Lower leg skin (tissue), 3 donors: ENCODE measurements around the gene SLFN12L.

Source experiments
- POLR2A ChIP-seq, 2 donors: fragments of 450-650 bp; IDR thresholded peaks; one replicate each; pipeline ENCODE4 v1.6.1; 2016 to 2017; ENCODE audit warnings: antibody characterized with exemption in 2 of 2, mild to moderate bottlenecking in 1 of 2, moderate library complexity in 1 of 2
- TF ChIP-seq, protein P1 (sequence below), 3 donors: fragments of 450-650 bp; IDR thresholded peaks; one replicate each; pipeline ENCODE4 v1.5.1; 2016; ENCODE audit warnings: antibody characterized with exemption in 3 of 3, mild to moderate bottlenecking in 3 of 3, moderate library complexity in 2 of 3

DNA sequence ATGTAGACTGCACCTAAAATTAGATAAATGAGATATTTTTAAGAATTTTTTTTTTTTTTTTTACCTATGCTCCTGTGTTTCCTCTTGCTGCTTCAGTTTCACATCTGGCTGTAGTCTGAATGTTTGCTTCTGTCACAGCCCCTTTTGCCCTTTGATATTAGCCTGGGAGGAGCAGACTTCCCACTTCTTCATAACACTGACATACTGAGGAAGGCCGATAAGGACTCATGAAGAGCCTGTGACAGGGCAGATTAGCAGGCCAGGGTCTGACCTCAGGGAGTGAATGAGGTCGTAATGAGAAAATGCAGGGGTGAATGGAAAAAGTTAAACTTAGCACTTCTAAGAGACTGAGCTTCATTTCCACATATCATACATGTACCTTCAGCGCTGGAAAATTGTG, 23.2 kb upstream of the SLFN12L start, which contains the start of gene SLFN14:
- TF ChIP-seq POLR2A (IDR thresholded peaks at IDR 0.05) = no peak
- TF ChIP-seq, protein P1, sequence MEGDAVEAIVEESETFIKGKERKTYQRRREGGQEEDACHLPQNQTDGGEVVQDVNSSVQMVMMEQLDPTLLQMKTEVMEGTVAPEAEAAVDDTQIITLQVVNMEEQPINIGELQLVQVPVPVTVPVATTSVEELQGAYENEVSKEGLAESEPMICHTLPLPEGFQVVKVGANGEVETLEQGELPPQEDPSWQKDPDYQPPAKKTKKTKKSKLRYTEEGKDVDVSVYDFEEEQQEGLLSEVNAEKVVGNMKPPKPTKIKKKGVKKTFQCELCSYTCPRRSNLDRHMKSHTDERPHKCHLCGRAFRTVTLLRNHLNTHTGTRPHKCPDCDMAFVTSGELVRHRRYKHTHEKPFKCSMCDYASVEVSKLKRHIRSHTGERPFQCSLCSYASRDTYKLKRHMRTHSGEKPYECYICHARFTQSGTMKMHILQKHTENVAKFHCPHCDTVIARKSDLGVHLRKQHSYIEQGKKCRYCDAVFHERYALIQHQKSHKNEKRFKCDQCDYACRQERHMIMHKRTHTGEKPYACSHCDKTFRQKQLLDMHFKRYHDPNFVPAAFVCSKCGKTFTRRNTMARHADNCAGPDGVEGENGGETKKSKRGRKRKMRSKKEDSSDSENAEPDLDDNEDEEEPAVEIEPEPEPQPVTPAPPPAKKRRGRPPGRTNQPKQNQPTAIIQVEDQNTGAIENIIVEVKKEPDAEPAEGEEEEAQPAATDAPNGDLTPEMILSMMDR (IDR thresholded peaks at IDR 0.05) = no peak
